ENCODE measurements around the gene EFCAB6. TPM values are rescaled to one million over a fixed set of nuclear protein-coding genes. Genes with fewer than 3 reads are reported as not detected.

Gene EFCAB6
- total and polyA plus RNA-seq, 2 donors (not counting 3 experiments of a cell fraction or from before 2014, with no cell fraction given), result 0.07 to 0.31 TPM

DNA sequence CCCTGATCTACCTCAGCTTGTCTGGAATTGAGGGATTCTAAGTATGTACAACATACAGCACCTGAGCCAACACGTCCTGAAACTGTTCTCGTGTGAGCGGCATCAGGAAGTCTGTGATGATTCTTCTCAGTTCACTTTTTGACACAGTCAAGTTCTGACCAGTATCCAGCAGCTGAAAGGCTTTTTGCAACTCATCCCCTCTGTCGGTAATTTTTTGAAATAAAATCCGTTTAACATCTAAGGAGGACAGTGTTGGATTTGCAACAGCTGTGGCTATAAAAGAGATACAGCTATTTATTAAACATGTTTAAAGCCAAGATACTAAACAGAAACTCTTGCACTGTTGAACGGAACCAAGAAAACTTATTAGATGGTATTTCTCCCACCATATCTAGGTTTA, 39.3 kb downstream of the EFCAB6 start:
- Histone ChIP-seq H3K79me2 (ENCODE audit: control insufficient read depth, insufficient read depth, low read length) (no peaks in the 10 kb centered on the region), H3K4me1 (ENCODE audit: control insufficient read depth, extremely low read depth, insufficient read depth, low read length) (no peaks in the 10 kb centered on the region), H3K9me1 (replicated peaks; ENCODE audit: control insufficient read depth, extremely low read depth, insufficient read depth, low read length) (no peaks in the 10 kb centered on the region), H3K27me3 (ENCODE audit: control insufficient read depth in 2 of 2, insufficient read depth in 2 of 2, low read length in 2 of 2) (no peaks in the 10 kb centered on the region), H3K36me3 (ENCODE audit: control insufficient read depth in 2 of 2, extremely low read depth in 1 of 2, insufficient read depth in 2 of 2, low read length in 2 of 2) (no peaks in the 10 kb centered on the region), H2AFZ (ENCODE audit: low read depth, low read length) (no peak overlapping the region), H3K27ac (ENCODE audit: insufficient read depth, low read depth, low read length) (no peak overlapping the region), H3K4me3 (replicated peaks in 1 of 3; ENCODE audit: insufficient read depth in 1 of 3, low read depth in 1 of 3, low read length in 3 of 3) (no peak overlapping the region), H3K9me3 (replicated peaks; ENCODE audit: control insufficient read depth, insufficient read depth, low read length) (no peaks in the 10 kb centered on the region), H3K4me2 (ENCODE audit: insufficient read depth, low read length) (no peak overlapping the region), H4K20me1 (replicated peaks; ENCODE audit: control insufficient read depth, extremely low read depth, insufficient read depth, low read length) (no peaks in the 10 kb centered on the region), H3K9ac (replicated peaks; ENCODE audit: extremely low read depth, insufficient read depth, low read length) (no peak overlapping the region)
- ChIA-PET POLR2A (no interaction called here), CTCF (no interaction called here)
- dilution Hi-C loops (cut with MboI; ENCODE audit: extremely low pct_ligation_motif_present, low sequenced_read_pairs), result no loop called here
- FAIRE-seq (no peak), DNase-seq (ENCODE audit: low read depth, low spot score) (no peak)
- BruUV-seq (replicated peaks), result no TSS peak
- intact Hi-C loops (cut with micrococcal nuclease), result no loop called here
- no peak for TF ChIP-seq JUN (IDR thresholded peaks at IDR 0.05; ENCODE audit: borderline replicate concordance, insufficient read depth, insufficient read length, low read depth)
- TF ChIP-seq GATA2 (IDR thresholded peaks at IDR 0.05; ENCODE audit: insufficient read depth, insufficient read length, low read depth, low read length), result no peak
- no peak for TF ChIP-seq EZH2 (IDR thresholded peaks at IDR 0.05; ENCODE audit: borderline replicate concordance, low read depth, low read length, severe bottlenecking)
- TF ChIP-seq, protein P1, sequence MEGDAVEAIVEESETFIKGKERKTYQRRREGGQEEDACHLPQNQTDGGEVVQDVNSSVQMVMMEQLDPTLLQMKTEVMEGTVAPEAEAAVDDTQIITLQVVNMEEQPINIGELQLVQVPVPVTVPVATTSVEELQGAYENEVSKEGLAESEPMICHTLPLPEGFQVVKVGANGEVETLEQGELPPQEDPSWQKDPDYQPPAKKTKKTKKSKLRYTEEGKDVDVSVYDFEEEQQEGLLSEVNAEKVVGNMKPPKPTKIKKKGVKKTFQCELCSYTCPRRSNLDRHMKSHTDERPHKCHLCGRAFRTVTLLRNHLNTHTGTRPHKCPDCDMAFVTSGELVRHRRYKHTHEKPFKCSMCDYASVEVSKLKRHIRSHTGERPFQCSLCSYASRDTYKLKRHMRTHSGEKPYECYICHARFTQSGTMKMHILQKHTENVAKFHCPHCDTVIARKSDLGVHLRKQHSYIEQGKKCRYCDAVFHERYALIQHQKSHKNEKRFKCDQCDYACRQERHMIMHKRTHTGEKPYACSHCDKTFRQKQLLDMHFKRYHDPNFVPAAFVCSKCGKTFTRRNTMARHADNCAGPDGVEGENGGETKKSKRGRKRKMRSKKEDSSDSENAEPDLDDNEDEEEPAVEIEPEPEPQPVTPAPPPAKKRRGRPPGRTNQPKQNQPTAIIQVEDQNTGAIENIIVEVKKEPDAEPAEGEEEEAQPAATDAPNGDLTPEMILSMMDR (IDR thresholded peaks at IDR 0.05; ENCODE audit: extremely low read depth in 1 of 2, insufficient read depth in 1 of 2, low read depth in 1 of 2, low read length in 2 of 2), result no peak
- no peak for TF ChIP-seq FOS (IDR thresholded peaks at IDR 0.05; ENCODE audit: borderline replicate concordance, insufficient read depth, low read length)
- TF ChIP-seq, protein P2, sequence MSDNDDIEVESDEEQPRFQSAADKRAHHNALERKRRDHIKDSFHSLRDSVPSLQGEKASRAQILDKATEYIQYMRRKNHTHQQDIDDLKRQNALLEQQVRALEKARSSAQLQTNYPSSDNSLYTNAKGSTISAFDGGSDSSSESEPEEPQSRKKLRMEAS (IDR thresholded peaks at IDR 0.05; ENCODE audit: insufficient read depth, insufficient read length), result no peak
- TF ChIP-seq POLR2AphosphoS5 (IDR thresholded peaks at IDR 0.05; ENCODE audit: insufficient read depth, low read depth, low read length), result no peak
- no peak for TF ChIP-seq POLR2A (IDR thresholded peaks at IDR 0.05; ENCODE audit: low read depth, low read length)
- TF ChIP-seq MYC (IDR thresholded peaks at IDR 0.05; ENCODE audit: low read depth, low read length), result no peak

Measured in endothelial cell of umbilical vein (primary cell).